ENCODE data around the gene PIK3CG. TPM values are rescaled to one million over a fixed set of nuclear protein-coding genes. Genes with fewer than 3 reads are reported as not detected.
"Not testable (repeated sequence)": the region's sequence is repeated elsewhere in the genome, so short reads cannot be mapped to it uniquely, and the experiment has no call there.

PIK3CG gene
- total RNA-seq, 6 experiments from 2014 or later: not detected

DNA sequence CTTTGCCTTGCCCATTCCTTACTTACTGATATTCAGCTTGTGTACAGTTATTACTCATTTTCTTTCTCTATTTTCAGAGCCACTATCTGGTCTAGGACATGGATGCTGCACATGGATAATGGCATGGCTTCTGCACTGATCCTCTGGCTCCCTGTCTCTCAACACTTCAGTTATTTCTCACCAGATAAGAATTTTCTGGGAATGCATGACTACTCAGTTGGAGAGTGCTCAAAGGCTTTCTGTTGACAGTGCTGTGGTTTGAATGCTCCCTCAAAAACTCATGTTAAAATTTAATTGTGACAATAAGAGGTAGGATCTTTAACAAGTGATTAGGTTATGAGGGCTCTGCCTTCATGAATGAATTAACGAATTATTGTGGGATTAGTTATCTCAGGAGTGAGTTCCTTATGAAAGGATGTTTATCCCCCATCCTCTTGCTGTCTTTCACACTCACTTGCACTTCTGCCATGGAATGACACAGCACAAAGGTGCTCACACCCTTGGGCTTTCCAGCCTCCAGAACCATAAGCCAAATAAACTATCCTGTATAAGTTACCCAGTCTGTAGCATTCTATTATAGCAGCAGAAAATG is 16.1 kb upstream of the PIK3CG start:
- peaks cover 27% of the 10 kb centered on the region for H3K4me1 Mint-ChIP-seq (ENCODE audit: low read depth)
- H3K36me3 Mint-ChIP-seq (ENCODE audit: low read depth): peaks cover 4% of the 10 kb centered on the region
- TF ChIP-seq, protein P1, sequence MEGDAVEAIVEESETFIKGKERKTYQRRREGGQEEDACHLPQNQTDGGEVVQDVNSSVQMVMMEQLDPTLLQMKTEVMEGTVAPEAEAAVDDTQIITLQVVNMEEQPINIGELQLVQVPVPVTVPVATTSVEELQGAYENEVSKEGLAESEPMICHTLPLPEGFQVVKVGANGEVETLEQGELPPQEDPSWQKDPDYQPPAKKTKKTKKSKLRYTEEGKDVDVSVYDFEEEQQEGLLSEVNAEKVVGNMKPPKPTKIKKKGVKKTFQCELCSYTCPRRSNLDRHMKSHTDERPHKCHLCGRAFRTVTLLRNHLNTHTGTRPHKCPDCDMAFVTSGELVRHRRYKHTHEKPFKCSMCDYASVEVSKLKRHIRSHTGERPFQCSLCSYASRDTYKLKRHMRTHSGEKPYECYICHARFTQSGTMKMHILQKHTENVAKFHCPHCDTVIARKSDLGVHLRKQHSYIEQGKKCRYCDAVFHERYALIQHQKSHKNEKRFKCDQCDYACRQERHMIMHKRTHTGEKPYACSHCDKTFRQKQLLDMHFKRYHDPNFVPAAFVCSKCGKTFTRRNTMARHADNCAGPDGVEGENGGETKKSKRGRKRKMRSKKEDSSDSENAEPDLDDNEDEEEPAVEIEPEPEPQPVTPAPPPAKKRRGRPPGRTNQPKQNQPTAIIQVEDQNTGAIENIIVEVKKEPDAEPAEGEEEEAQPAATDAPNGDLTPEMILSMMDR (IDR thresholded peaks at IDR 0.05): no peak
- H3K27ac Mint-ChIP-seq: peak overlapping the region; percentile 84
- DNase-seq: peak; percentile 94
- H3K27me3 Mint-ChIP-seq (ENCODE audit: insufficient read depth): peaks cover 5% of the 10 kb centered on the region
- peak overlapping the region; percentile 25 for H3K4me3 Mint-ChIP-seq
- H3K9me3 Mint-ChIP-seq: no peaks in the 10 kb centered on the region

DNA sequence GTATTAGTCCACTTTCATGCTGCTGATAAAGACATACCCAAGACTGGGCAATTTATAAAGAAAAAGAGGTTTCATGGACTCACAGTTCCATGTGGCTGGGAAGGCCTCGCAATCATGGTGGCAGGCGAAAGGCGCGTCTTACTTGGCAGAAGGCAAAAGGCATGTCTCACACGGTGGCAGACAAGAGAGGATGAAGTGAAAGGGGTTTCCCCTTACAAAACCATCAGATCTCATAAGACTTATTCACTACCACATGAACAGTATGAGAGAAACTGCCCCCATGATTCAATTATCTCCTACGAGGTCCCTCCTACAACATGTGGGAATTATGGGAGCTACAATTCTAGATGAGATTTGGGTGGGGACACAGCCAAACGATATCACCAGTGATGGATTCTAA is 13.4 kb upstream of the PIK3CG start:
- H3K4me3 Mint-ChIP-seq; DNase-seq; H3K36me3 Mint-ChIP-seq (ENCODE audit: low read depth); H3K27me3 Mint-ChIP-seq (ENCODE audit: insufficient read depth); H3K9me3 Mint-ChIP-seq; H3K27ac Mint-ChIP-seq: not testable (repeated sequence)
- H3K4me1 Mint-ChIP-seq (ENCODE audit: low read depth): peaks cover 27% of the 10 kb centered on the region

GRCh38 chr7:106853250-106853908 is 11.7 kb upstream of the PIK3CG start:
- TF ChIP-seq, protein P1 (IDR thresholded peaks at IDR 0.05): no peak
- Mint-ChIP-seq H3K4me1 (ENCODE audit: low read depth) (peaks cover 21% of the 10 kb centered on the region), H3K4me3 (no peak overlapping the region), H3K27ac (no peak overlapping the region), H3K27me3 (ENCODE audit: insufficient read depth) (peaks cover 15% of the 10 kb centered on the region), H3K9me3 (no peaks in the 10 kb centered on the region), H3K36me3 (ENCODE audit: low read depth) (no peaks in the 10 kb centered on the region)
- DNase-seq: no peak

DNA sequence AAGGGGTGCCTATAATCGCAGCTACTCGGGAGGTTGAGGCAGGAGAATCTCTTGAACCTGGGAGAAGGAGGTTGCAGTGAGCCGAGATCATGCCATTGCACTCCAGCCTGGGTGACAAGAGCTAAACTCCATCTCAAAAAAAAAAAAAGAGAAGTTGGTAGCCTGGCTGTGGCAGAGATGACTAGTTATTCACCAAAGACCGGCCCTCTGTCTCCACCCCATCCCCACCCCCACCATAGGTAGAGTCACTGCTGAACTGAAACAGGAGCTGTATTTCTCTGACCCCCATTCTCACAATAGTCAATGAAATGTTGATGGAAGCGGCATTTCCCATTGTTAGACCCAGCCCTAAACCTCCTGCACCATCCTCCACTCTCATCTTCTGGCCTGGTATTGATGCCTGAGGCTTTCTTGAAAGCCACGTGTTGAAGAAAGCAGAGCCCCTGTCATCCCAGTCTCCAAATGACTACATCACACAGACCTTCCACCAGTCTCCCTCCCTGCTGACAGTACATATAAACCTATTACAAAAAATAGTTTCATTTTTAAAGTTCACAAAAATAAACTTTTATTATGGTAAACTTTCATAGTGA is 9.4 kb upstream of the PIK3CG start:
- no peak for DNase-seq
- Mint-ChIP-seq H3K27ac (no peak overlapping the region), H3K4me1 (ENCODE audit: low read depth) (no peaks in the 10 kb centered on the region), H3K9me3 (no peaks in the 10 kb centered on the region), H3K36me3 (ENCODE audit: low read depth) (no peaks in the 10 kb centered on the region), H3K4me3 (no peak overlapping the region), H3K27me3 (ENCODE audit: insufficient read depth) (peaks cover 12% of the 10 kb centered on the region)
- TF ChIP-seq, protein P1 (IDR thresholded peaks at IDR 0.05): no peak

- Mint-ChIP-seq H3K4me1 (ENCODE audit: low read depth) (no peaks in the 10 kb centered on the region), H3K9me3 (no peaks in the 10 kb centered on the region), H3K27ac (no peak overlapping the region), H3K27me3 (ENCODE audit: insufficient read depth) (peaks cover 18% of the 10 kb centered on the region), H3K36me3 (ENCODE audit: low read depth) (no peaks in the 10 kb centered on the region), H3K4me3 (no peak overlapping the region)
- DNase-seq: no peak
- TF ChIP-seq, protein P1 (IDR thresholded peaks at IDR 0.05): no peak
Observed at GRCh38 chr7:106858618-106859532, 6.2 kb upstream of the PIK3CG start.

All from HFFc6 (cell line).